NCI-H524 (cell line): ENCODE results near the gene UGT1A1.

ENCODE experiments used
- DNase-seq, 2 experiments: peaks; one replicate each; lab custom pipeline; 2025; lab: John Stamatoyannopoulos, UW

UGT1A1 gene

DNA sequence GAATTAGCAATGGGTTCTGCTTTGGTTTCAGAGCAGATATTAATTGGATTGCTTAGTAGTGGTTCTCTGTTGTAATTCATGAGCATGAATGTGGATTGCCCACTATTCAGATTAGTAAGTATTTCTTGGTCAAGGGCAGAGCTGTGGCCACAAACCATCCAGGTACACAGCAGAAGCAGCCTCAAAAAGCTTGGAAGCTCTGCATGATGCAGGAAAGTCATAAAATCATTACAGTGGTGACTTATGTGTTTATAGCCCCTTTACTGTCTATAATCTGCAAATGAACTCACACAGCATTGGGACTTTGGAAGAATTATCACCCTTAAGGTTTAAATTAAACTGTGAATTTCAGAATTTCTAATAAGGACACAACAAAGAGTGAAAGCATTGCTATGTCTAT is 1.9 kb upstream of the UGT1A1 start:
- no peak for DNase-seq

DNA sequence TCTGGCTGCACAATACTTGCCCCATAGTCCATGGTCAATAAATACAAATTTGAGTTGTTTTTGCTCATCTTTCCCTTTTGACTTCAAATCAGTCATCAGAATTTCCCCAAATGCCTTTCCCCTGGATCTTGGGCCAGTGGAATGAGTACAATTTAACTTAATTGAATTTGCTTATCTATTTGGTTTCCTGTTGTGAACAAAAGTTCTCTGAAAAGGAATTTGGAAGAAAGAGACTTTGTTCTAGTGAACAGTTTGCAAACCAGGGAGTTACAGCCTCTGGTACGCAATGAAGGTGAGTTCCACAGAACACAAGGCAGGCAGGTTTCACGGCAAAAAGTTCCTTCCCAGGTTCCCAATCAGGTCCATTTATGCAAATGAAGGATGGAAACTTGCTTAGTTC is 1.2 kb upstream of the UGT1A1 start:
- DNase-seq, result no peak

DNA sequence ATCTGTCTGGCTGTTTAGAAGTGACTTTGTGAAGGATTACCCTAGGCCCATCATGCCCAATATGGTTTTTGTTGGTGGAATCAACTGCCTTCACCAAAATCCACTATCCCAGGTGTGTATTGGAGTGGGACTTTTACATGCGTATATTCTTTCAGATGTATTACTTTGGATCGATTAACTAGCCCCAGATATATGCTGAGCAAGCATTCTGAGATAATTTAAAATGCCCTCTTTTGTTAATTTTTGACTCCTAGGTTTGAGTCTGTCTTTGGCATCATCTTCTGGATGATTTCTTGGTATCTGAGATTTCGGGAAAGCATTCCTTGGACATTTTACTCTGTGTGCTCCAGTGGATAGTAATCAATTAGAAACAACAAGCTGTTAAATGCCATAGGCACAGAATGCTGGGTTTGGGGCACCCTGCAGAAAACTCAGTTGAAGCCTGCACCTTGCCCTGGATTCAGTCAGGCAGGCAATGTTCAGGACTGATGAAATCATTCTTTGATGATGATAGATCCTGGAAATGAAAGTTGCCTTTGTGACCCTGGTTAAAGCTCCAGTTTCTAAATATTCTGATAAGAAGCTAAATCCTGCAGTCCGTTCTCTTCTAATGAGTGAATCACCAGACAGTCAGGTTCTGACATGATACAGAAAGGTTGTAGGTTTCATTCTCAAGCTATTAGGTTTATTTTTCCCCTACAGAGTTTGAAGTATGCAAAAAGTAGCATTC is 1.1 kb downstream of the UGT1A1 start:
- DNase-seq, result no peak

GRCh38 chr2:233764264-233764663 is 4.2 kb downstream of the UGT1A1 start:
- DNase-seq, result no peak

DNA sequence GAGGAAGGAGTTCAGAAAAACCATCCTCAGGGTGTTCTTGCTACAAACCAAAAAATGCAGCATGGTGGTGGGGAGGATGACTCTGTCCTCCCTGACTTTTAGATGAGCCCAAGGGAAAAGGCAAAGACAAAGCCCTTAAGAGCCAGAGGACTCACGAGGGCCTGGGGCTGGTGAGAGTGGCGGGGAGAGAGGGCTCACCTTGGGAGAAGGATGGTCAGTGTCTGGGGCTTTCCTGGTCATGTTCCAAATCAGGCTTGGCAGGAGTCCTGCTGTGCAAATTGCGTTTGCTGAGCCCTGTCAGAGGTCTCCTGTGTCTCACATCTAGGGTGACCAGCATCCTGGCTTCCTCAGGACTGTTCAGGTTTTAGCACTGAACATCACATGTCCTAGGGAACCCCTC is 4.7 kb downstream of the UGT1A1 start:
- no peak for DNase-seq

- no peak for DNase-seq
These were observed 6.3 kb downstream of the UGT1A1 start for GRCh38 chr2:233766416-233766815.

GRCh38 chr2:233768076-233768475 is 8.0 kb downstream of the UGT1A1 start:
- no peak for DNase-seq

DNA sequence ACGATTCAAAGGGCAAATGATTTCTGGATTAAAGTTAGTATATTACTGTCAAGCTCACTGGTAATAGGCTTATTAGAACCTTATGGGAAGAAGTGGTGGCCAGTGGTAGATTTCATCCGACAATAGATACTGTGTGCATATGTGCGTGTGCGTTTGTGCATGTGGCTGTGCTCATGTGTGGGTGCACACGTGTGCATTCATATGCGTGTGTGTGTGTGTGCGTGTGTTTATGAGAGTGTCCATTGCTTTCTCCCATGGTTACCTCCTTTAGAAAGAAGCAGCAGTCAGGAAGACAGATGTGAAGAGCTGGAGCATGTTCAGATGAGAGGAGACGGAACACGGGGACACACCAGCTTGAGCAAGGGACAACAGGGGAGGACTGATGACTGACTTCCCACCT is 9.2 kb downstream of the UGT1A1 start:
- no peak for DNase-seq

DNA sequence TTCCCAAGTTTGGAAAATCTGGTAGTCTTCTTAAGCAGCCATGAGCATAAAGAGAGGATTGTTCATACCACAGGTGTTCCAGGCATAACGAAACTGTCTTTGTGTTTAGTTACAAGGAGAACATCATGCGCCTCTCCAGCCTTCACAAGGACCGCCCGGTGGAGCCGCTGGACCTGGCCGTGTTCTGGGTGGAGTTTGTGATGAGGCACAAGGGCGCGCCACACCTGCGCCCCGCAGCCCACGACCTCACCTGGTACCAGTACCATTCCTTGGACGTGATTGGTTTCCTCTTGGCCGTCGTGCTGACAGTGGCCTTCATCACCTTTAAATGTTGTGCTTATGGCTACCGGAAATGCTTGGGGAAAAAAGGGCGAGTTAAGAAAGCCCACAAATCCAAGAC is 12.1 kb downstream of the UGT1A1 start:
- DNase-seq, result no peak

DNA sequence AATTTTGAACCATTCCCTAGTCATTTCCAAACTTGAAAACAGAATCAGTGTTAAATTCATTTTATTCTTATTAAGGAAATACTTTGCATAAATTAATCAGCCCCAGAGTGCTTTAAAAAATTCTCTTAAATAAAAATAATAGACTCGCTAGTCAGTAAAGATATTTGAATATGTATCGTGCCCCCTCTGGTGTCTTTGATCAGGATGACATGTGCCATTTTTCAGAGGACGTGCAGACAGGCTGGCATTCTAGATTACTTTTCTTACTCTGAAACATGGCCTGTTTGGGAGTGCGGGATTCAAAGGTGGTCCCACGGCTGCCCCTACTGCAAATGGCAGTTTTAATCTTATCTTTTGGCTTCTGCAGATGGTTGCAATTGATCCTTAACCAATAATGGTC is 12.5 kb downstream of the UGT1A1 start:
- DNase-seq, result no peak

DNA sequence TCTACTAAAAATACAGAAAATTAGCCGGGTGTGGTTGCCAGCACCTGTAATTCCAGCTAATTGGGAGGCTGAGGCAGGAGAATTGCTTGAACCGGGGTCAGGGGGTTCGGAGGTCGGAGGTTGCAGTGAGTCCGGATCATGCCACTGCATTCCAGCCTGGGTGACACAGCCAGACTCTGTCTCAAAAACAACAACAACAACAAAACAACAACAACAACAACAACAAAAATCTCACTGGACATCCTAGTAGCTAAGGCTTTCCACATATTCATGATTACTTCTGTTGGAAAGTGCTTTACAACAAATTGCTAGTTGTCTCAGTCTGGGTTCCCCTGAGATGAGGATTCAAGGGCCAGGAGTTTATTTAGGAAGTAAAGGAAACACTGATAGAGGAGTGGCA is 13.8 kb downstream of the UGT1A1 start:
- DNase-seq, result no peak

DNA sequence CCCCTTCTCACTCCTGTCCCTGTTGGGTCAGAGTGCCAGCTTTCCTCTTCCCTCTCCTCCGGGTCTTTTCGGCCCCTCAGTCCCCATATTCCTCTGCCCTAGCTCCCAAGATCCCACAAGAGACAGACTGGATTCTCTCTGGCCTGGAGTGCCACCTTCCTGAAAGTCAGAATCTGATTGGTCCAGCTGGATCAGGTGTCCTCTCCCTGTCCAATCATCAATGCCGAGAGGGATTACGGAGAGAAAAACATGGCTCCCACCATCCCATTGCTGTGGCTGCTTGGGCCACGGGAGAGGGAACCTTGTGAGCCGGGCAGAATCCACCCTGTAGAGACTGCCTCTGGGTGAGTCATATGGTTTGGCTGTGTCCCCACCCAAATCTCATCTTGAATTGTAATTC is 15.3 kb downstream of the UGT1A1 start:
- DNase-seq, result no peak

GRCh38 chr2:233778030-233778429 is 18.0 kb downstream of the UGT1A1 start, which contains the start of gene MROH2A:
Gene MROH2A, plus strand, starts transcription at chr2:233778330. Its CDS starts 1,029 bp downstream, at chr2:233779359.
- DNase-seq, result no peak

DNA sequence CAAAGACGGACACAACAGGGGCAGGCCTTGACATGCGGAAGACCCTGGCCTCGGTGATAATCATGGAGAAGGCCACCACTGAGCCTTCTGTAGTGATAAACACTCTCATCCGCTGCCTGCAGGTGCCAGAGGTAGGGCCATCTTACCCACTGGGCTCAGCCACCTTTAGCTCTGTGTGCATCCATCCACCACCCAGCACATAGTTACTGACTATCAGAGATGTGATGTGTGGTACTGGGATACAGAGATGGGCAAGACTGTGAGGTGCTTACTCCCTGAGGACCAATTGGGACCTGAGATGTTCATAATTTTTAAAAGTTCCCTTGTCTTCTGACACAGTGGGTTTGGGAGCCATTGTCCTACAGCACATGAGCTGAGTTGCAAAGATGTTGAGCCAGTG is 19.7 kb downstream of the UGT1A1 start:
- no peak for DNase-seq

DNA sequence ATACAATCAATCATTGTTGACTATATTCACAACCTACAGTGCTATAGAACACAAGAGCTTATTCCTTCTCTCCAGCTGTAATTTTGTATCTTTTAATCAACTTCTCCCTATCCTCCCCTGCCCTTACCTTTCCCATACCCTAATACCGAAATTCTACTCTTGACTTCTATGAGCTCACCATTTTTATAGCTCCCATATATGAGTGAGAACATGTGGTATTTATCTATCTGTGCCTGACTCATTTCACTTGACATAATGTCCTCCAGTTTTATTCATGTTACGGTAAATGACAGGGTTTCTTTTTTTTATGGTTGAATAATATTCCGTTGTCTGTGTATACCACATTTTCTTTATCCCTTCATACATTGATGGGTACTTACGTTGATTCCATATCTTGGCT is 20.7 kb downstream of the UGT1A1 start:
- no peak for DNase-seq

DNA sequence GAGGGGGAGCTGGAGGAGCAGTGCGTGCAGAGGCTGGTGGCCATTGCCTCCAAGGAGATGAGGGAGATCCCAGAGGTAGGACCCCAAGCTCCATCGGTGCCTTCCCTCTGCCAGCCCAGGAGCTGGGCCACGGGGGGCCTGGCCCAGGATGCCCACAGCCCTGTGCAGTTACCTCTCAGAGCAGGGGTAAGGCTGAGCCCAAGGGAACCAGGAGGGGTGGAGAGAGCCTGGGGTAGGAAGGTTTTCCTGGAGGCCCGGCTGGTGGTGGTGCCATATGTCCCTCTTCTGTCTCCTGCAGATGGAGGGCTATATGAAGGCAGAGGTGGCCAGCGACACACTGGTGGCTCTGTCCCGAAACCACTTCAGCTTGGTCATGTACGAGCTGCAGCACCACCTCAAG is 29.5 kb downstream of the UGT1A1 start:
- DNase-seq, result no peak

GRCh38 chr2:233791151-233791882 is 31.2 kb downstream of the UGT1A1 start:
- no peak for DNase-seq

DNA sequence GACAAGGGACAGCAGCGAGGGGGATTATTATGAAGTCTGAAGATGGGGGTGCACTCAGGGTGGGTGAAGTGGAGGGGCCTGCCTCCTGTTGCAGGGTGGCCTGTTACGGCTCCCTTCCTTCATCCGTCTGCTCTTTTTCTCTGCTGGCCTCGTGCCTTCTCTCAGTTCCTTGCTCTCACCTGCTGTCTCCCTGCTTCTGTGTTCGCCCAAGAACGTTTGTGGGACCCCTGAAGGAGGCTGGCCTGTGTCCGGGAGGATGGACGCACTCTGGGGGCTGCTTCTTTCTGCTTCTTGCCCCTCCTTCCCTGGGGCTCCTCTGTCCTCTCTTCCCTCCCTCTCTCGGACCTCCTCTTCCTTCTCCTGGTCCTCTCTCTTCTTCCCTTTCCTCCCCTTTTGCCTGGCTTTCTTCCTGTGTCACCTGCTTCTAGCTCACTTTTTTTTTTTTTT is 31.8 kb downstream of the UGT1A1 start:
- DNase-seq, result no peak

DNA sequence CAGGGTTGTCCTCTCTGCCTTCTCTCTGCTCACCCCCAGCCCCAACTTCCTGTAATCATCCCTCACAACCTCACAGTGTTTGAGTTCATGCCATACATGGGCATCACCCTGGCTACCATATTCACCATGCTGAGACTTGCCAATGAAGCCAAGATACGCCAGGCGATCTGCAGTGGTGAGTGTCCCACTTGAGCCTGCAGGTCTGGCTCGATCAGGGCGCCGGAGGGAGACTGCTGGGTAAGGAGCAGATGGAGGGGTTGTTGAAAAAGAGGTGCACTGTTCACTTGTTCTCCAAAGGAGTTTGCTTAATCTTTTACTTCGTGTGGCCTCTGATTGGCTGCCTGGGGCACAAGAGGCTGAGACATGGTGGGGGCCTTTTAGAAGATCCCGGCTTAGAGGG is 32.6 kb downstream of the UGT1A1 start:
- DNase-seq, result no peak

DNA sequence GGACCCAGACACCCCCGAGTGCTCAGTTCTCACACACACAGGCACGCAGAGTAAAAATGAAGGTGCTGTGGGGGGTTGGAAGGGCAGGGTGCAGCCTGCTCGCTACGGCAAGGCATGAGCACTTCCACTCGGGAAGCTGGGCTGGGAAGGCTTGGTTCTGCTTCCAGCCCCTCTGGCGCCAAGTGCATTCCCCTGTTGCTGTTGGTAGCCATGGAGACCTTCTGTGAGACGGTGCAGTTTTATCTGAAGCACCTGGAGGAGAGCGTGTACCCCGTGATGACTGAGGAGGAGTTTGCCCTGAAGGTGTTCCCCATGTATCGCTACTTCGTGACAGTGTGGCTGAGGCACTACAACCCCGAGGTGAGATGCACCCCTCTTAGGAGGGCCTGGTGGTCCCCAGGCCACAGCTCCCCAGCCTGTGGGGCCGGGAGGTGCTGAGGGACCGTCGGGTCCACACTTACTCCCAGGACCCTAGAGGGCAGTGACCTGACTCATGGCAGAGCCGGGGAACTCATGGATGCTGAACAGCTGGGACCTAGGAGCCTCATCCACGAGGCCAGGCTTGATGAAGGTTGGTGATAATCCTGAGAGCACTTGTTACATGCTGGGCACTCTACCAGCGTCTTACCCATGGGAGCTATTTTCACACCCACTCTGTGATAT is 33.5 kb downstream of the UGT1A1 start:
- DNase-seq, result no peak

DNA sequence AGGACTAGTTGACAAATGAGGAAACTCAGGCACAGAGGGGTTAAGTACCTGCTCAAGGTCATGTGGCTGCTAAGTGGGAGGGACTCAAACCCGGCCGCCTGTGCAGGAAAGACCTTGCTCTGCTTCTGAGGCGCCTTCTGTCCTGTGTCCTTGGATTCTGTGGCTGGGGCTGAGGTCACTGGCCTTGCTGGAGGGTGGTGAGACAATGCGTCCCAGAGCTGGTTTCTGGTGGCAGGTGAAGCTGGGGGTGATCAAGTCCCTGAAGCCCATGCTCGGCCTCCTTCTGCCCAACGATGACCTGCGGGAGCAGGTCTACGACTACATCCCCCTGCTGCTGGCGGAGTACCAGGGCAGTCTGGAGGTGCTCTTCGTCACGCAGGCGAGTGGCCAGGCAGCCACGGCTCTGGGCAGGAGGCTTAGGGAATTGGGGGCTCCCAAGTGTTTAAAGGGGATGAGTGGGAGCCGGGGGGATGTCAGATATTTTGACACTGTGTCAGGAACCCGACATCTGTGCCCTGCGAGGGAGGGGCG is 34.1 kb downstream of the UGT1A1 start:
- no peak for DNase-seq

DNA sequence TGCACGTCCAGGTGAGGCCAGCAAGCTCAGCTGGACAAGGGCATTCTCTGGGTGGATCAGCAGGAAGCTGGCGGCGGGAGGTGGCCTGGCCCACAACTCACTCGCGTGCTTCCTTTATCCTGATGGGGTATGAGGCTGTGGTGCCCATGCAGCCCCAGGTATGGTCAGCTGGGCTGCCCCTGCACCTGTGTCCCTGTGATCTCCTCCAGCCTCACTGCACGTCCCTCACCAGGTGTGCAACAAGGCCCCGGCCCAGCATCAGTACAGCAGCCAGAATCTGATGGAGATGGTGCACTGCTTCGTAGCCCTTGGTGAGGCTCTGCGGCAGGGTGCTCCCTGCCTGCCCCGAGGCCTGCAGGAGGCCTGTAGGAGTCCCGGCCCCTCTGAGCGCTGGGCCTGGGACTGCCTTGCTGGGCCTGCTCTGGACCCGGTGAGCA is 35.7 kb downstream of the UGT1A1 start:
- DNase-seq, result no peak

DNA sequence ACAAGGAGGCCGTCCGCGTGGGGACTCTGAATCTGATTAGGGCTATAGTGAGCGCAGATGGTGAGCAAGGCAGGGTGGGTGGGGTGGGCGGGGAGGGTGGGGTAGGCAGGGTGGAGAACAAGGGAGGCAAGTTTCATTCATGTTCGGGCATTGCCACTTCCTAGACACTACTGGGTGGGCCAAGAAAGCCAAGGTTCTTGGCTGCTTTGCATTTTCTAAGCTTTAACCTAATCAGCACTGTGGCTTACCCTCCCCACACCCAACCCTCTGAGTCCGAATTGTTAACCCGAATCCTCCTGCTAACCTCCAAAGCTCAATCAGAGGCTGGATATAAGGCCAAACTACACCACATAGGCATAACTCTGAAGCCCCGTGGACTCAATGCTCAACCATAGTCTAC is 36.2 kb downstream of the UGT1A1 start:
- peak in 1 of 2 experiments; percentile 24 for DNase-seq
